Suprapubic skin (tissue), 4 donors: ENCODE data around the gene PLCB1.

ENCODE experiments used
- EP300 ChIP-seq: sonication (generic); formaldehyde crosslinking; IDR thresholded peaks from one replicate; pipeline ENCODE4 v1.6.1; 2017; ENCODE audit warnings: antibody characterized with exemption
- POLR2A ChIP-seq, 2 donors: fragments of 450-650 bp; IDR thresholded peaks; one replicate each; pipeline ENCODE4 v1.6.1; 2017; ENCODE audit warnings: antibody characterized with exemption in 2 of 2, mild to moderate bottlenecking in 2 of 2, moderate library complexity in 2 of 2
- POLR2AphosphoS5 ChIP-seq, 3 donors: sonication (generic); formaldehyde crosslinking; IDR thresholded peaks; one replicate each; pipeline ENCODE4 v1.6.1; 2017; ENCODE audit warnings: antibody characterized with exemption in 3 of 3
- TF ChIP-seq, protein P1 (sequence below), 2 donors: fragments of 200-600 bp in 1 of 2; fragments of 450-650 bp in 1 of 2; sonication (generic) in 1 of 2; IDR thresholded peaks; one replicate each; pipeline ENCODE4 v1.5.1; 2016 to 2019; ENCODE audit warnings: antibody characterized with exemption in 2 of 2, mild to moderate bottlenecking in 1 of 2, moderate library complexity in 1 of 2

DNA sequence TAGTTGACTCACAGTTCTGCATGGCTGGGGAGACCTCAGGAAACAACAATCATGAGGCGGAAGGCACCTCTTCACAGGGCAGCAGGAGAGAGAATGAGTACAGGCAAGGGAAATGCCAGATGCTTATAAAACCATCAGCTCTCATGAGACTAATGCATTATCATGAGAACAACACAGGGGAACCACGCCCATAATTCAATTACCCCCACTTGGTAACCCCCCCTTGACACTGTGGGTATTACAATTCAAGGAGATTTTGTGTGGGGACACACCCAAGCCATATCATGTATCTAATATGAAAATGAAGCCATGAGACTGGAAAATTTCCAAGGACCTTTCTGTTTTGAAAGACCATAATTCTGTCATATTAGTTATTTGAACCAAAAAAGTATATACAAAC is 594.4 kb downstream of the PLCB1 start:
- TF ChIP-seq, protein P1, sequence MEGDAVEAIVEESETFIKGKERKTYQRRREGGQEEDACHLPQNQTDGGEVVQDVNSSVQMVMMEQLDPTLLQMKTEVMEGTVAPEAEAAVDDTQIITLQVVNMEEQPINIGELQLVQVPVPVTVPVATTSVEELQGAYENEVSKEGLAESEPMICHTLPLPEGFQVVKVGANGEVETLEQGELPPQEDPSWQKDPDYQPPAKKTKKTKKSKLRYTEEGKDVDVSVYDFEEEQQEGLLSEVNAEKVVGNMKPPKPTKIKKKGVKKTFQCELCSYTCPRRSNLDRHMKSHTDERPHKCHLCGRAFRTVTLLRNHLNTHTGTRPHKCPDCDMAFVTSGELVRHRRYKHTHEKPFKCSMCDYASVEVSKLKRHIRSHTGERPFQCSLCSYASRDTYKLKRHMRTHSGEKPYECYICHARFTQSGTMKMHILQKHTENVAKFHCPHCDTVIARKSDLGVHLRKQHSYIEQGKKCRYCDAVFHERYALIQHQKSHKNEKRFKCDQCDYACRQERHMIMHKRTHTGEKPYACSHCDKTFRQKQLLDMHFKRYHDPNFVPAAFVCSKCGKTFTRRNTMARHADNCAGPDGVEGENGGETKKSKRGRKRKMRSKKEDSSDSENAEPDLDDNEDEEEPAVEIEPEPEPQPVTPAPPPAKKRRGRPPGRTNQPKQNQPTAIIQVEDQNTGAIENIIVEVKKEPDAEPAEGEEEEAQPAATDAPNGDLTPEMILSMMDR (IDR thresholded peaks at IDR 0.05) = no peak
- TF ChIP-seq EP300 (no peak), POLR2AphosphoS5 (IDR thresholded peaks at IDR 0.05) (no peak), POLR2A (IDR thresholded peaks at IDR 0.05) (no peak)
